GM21825 (cell line): ENCODE measurements around the gene PGAP3.

ENCODE experiments used
- ATAC-seq: cut with Tn5 transposase; IDR thresholded peaks from one replicate; pipeline ENCODE4 v1.9.1; 2021; ENCODE audit warnings: mild to moderate bottlenecking, moderate library complexity; ENCODE audit not compliant: unreplicated experiment

Gene PGAP3

GRCh38 chr17:39624313-39624712 lies 63.5 kb downstream of the PGAP3 start:
- ATAC-seq: no peak

GRCh38 chr17:39623356-39623950 lies 64.4 kb downstream of the PGAP3 start:
- ATAC-seq: no peak

GRCh38 chr17:39622380-39623006 lies 65.4 kb downstream of the PGAP3 start:
- peak; percentile 17 for ATAC-seq

- ATAC-seq: peak; percentile 55
Observed at GRCh38 chr17:39621523-39622379, 66.1 kb downstream of the PGAP3 start.
